Smooth muscle cell (in vitro differentiated cells): ENCODE measurements around the gene ALKBH5. TPM values are rescaled to one million over a fixed set of nuclear protein-coding genes. Genes with fewer than 3 reads are reported as not detected.

Experiments used
- DNase-seq: peaks from one replicate; lab custom pipeline; 2025; ENCODE audit not compliant: unreplicated experiment; lab: John Stamatoyannopoulos, UW
- H2AFZ ChIP-seq: fragments of 200-600 bp; sonication (generic); 2 replicates; pipeline ENCODE4 v1.6.0; 2016; ENCODE audit warnings: antibody characterized with exemption, low read depth, mild to moderate bottlenecking
- H3F3A ChIP-seq: fragments of 200-600 bp; sonication (generic); 2 replicates; pipeline ENCODE4 v1.6.0; 2017; ENCODE audit warnings: antibody characterized with exemption, low read depth
- H3K27ac ChIP-seq: fragments of 200-600 bp; sonication (generic); 2 replicates; pipeline ENCODE4 v1.5.1; 2016; ENCODE audit warnings: low read depth, mild to moderate bottlenecking
- H3K27me3 ChIP-seq: fragments of 200-600 bp; sonication (generic); 2 replicates; pipeline ENCODE4 v1.6.1; 2016; ENCODE audit warnings: low read depth, mild to moderate bottlenecking
- H3K36me3 ChIP-seq: fragments of 200-600 bp; sonication (generic); 2 replicates; pipeline ENCODE4 v1.5.1; 2016; ENCODE audit warnings: low read depth
- H3K4me1 ChIP-seq: fragments of 200-600 bp; sonication (generic); 2 replicates; pipeline ENCODE4 v1.5.1; 2016; ENCODE audit warnings: low read depth
- H3K4me2 ChIP-seq: fragments of 200-600 bp; sonication (generic); 2 replicates; pipeline ENCODE4 v1.6.0; 2016; ENCODE audit warnings: mild to moderate bottlenecking
- H3K4me3 ChIP-seq: fragments of 200-600 bp; sonication (generic); 2 replicates; pipeline ENCODE4 v1.5.1; 2016; ENCODE audit warnings: mild to moderate bottlenecking
- H3K79me2 ChIP-seq: fragments of 200-600 bp; sonication (generic); 2 replicates; pipeline ENCODE4 v1.6.0; 2016; ENCODE audit warnings: low read depth, mild to moderate bottlenecking
- H3K9ac ChIP-seq: fragments of 200-600 bp; sonication (generic); 2 replicates; pipeline ENCODE4 v1.6.0; 2016; ENCODE audit warnings: low read depth
- H3K9me3 ChIP-seq: fragments of 200-600 bp; sonication (generic); replicated peaks from 2 replicates; pipeline ENCODE4 v1.5.1; 2016; ENCODE audit warnings: low read depth
- H4K20me1 ChIP-seq: fragments of 200-600 bp; sonication (generic); 2 replicates; pipeline ENCODE4 v1.6.0; 2016; ENCODE audit warnings: low read depth
- CTCF ChIP-seq: fragments of 200-600 bp; sonication (generic); IDR thresholded peaks from 2 replicates; pipeline ENCODE4 v1.5.1; 2017; ENCODE audit warnings: borderline replicate concordance, mild to moderate bottlenecking, antibody characterized with exemption; ENCODE audit not compliant: insufficient read depth, poor library complexity, severe bottlenecking
- WGBS: methylation state at CpG from one replicate; pipeline ENCODE4 v1.1.7; 2016; ENCODE audit warnings: low lambda C conversion rate; 5-methylcytosine and 5-hydroxymethylcytosine counted together
- polyA plus RNA-seq: library from polyadenylated mRNA; unstranded; fragments of >200 nt; fragmentation: Nextera tagmentation; extraction: Ambion mirVana; gene quantifications from 2 replicates; pipeline ENCODE4 v1.2.1, GENCODE V29; 2016
- total RNA-seq: library from RNA; depleted of rRNA; stranded (reverse); fragments of >200 nt; gene quantifications from 2 replicates; pipeline ENCODE4 v1.2.3, GENCODE V29; 2014

Gene ALKBH5
- total and polyA plus RNA-seq, 2 experiments from 2014 or later = 93.1 to 119 TPM

GRCh38 chr17:18141210-18141803 is 42.3 kb upstream of the ALKBH5 start:
- no peaks in the 10 kb centered on the region for H3K9me3 ChIP-seq
- TF ChIP-seq CTCF = peak; percentile 57
- 55% methylated on average over 9 of the region's 9 CpGs for WGBS

GRCh38 chr17:18142417-18142816 is 41.2 kb upstream of the ALKBH5 start:
- H3K27ac ChIP-seq = no peak overlapping the region
- H3K4me3 ChIP-seq = no peak overlapping the region
- H3K36me3 ChIP-seq = no peaks in the 10 kb centered on the region
- no peaks in the 10 kb centered on the region for H3K27me3 ChIP-seq
- no peak overlapping the region for H2AFZ ChIP-seq
- no peaks in the 10 kb centered on the region for H3K4me1 ChIP-seq
- WGBS = 85% methylated on average over 3 of the region's 3 CpGs
- no peak for DNase-seq
- no peak overlapping the region for H3K4me2 ChIP-seq
- H3F3A ChIP-seq = no peaks in the 10 kb centered on the region
- H4K20me1 ChIP-seq = no peaks in the 10 kb centered on the region
- no peak overlapping the region for H3K9ac ChIP-seq
- H3K9me3 ChIP-seq = no peaks in the 10 kb centered on the region
- H3K79me2 ChIP-seq = no peaks in the 10 kb centered on the region
- no peak for TF ChIP-seq CTCF

More at GRCh38 chr17:18141210-18141803, 42.3 kb upstream of the ALKBH5 start:
- no peak for DNase-seq
- H2AFZ ChIP-seq = no peak overlapping the region
- no peak overlapping the region for H3K4me2 ChIP-seq
- H3K27ac ChIP-seq = no peak overlapping the region
- no peaks in the 10 kb centered on the region for H3K4me1 ChIP-seq
- H3F3A ChIP-seq = no peaks in the 10 kb centered on the region
- H4K20me1 ChIP-seq = no peaks in the 10 kb centered on the region
- H3K36me3 ChIP-seq = no peaks in the 10 kb centered on the region
- no peaks in the 10 kb centered on the region for H3K27me3 ChIP-seq
- H3K79me2 ChIP-seq = no peaks in the 10 kb centered on the region
- no peak overlapping the region for H3K4me3 ChIP-seq
- H3K9ac ChIP-seq = no peak overlapping the region

GRCh38 chr17:18143044-18143936 is 40.3 kb upstream of the ALKBH5 start:
- H3K79me2 ChIP-seq = no peaks in the 10 kb centered on the region
- H4K20me1 ChIP-seq = no peaks in the 10 kb centered on the region
- H3F3A ChIP-seq = no peaks in the 10 kb centered on the region
- no peak overlapping the region for H3K9ac ChIP-seq
- WGBS = 71% methylated on average over 18 of the region's 18 CpGs
- no peaks in the 10 kb centered on the region for H3K36me3 ChIP-seq
- no peaks in the 10 kb centered on the region for H3K27me3 ChIP-seq
- DNase-seq = no peak
- no peaks in the 10 kb centered on the region for H3K4me1 ChIP-seq
- no peak overlapping the region for H3K4me3 ChIP-seq
- H3K4me2 ChIP-seq = no peak overlapping the region
- no peak overlapping the region for H2AFZ ChIP-seq
- TF ChIP-seq CTCF = peak; percentile 29
- H3K27ac ChIP-seq = no peak overlapping the region
- H3K9me3 ChIP-seq = no peaks in the 10 kb centered on the region
